HG03039 (cell line): ENCODE measurements around the gene SMCO1.
"Not testable (repeated sequence)": the region's sequence is repeated elsewhere in the genome, so short reads cannot be mapped to it uniquely, and the experiment has no call there.

Source experiments
- ATAC-seq: cut with Tn5 transposase; IDR thresholded peaks from one replicate; pipeline ENCODE4 v1.9.1; 2021; ENCODE audit warnings: mild to moderate bottlenecking, moderate library complexity; ENCODE audit not compliant: unreplicated experiment

SMCO1 gene

GRCh38 chr3:196523841-196524240 is 8.7 kb upstream of the SMCO1 start:
- ATAC-seq = no peak

- not testable (repeated sequence) for ATAC-seq
Observed at GRCh38 chr3:196521291-196521690, 6.1 kb upstream of the SMCO1 start.

DNA sequence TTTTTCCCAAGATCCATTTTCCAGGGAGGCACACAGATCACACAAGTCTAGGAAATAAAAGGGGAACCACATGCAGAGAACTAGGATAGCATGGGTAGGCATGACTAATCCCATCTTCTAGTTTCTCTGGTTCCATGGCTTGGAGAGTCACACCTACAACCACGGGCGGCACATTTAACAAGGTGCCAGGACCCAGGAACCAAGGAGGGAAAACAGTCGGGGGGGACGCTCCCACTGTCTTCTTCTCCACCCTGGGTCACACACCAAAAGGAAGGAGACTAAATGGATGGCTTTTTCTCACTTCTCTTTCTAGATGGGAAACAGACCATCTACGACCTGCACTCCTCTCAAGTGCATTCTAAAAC is 4.6 kb upstream of the SMCO1 start:
- ATAC-seq = no peak

DNA sequence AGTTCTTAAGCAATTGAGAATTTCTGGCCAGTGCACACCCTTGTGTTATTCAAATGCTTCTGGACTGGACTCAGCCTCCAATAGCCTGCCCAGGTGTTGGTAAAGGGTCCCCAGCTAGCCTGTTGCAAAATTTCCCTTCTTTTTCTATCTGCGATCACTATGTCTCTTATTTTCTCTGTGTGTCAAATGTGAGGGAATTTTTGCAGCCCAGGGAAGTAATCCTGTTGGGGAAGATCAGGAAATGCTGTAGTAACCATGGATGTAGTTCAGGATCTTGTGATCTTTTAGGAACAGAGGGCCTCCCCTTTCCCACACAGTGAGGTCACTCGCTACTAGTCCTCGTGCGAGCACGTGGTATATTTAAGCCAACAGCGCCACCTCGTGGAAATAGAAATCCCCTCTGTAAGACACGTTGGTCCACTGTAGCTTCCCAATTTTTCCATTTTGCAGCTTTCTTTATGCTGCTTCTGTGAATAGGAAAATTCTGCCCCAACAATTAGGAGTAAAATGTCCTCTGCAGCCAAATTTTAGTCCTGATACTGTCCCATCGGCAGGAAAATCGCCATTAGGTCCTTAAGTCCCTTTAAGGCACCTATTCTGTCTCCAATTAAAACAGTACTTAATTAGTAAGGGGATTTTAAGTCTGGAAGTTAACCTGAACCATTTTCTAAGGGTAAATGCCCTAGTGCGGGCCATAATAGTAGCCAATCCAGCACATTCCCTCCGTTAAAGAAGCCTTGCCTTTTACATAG is 4.0 kb upstream of the SMCO1 start:
- no peak for ATAC-seq

DNA sequence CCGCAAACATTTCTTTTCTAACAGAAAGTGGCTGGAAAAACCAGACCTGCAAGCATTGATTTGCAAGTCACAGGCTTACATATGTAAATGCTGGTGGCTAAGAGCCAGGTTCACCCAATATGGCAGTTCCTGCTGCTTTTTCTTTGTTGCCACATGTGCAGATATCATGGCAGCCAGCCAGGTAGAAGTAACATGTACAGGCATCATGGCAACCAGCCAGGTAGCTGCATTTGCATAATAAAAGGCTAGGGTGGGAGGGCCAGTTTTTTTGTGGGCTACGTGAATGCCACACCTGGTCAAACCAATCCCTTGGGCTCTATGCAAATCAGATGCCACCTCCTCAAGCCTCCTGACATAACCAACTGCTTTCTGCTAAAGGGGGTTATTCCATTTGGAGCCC is 2.8 kb upstream of the SMCO1 start:
- ATAC-seq = no peak

DNA sequence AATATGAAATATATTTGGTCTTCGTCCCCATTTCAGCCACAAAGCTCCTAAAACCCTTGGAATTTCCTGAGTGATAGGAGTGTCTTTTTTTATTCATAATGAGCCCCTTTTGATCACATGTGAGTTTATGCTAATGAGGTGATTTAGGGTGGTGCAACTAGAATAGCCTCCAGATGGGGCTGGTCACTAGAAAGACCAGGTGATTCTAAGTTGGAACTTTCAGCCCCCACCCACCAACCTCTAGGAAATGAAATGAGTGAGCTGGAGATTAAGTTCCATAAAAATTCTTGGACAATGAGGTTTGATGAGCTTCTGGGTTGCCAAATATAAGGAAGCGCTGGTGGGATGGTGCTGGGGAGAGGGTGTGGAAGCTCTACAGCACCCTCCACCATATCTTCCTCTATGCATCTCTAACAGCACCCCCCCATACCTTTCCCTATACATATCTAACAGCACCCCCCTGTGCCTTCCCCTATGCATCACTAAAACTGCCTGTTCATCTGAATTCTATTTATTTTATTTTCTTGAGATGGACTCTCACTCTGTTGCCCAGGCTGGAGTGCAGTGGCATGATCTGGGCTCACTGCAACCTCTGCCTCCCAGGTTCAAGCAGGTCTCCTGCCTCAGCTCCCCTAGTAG is 2.1 kb upstream of the SMCO1 start:
- ATAC-seq = no peak

DNA sequence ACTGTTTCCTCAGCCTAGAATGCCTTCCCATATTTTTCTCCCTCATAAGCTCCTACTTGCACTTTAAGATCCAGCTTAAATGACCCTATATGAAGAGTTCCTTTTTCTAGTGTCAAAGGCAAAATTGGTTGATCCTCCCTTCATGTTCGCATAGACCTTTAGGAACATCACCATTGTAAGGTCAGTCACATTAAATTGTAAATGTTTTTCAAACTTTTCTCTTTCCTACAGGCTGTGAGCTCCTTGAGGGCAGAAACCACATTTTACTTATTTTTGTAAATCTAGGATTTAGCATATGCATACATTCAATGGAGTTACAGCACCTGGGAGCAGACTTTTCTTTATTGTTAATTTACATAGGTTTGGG is 813 bp downstream of the SMCO1 start:
- no peak for ATAC-seq

DNA sequence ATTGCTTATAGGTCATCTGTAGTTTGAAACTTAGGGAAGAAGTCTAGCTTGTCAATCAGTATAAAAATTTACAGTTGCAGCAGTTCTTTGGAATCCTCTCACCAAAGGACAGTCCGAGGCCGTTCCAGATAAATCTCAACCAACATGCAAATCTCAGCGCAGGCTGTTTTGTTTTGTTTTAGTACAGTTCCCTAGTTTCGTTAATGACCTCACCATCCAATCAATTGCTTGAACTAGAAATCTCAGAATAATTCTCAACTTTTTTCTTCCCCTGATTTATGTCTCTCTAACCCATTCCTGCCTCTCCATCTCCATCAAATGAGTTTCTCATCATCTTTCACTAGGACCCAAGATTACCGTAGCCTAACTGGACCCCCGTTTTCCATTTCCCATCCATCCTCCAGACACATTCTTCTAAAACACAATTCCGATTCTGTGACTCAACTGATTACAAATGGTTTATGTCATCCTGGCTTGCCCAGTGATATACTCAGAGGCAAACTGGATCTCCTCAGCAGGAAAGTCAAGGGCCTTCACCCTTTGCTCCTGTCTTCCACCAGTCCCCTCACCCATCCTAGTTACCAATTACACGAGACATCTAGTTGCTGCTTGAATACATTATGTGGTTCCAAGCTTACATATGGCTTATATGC is 1.3 kb downstream of the SMCO1 start:
- no peak for ATAC-seq

DNA sequence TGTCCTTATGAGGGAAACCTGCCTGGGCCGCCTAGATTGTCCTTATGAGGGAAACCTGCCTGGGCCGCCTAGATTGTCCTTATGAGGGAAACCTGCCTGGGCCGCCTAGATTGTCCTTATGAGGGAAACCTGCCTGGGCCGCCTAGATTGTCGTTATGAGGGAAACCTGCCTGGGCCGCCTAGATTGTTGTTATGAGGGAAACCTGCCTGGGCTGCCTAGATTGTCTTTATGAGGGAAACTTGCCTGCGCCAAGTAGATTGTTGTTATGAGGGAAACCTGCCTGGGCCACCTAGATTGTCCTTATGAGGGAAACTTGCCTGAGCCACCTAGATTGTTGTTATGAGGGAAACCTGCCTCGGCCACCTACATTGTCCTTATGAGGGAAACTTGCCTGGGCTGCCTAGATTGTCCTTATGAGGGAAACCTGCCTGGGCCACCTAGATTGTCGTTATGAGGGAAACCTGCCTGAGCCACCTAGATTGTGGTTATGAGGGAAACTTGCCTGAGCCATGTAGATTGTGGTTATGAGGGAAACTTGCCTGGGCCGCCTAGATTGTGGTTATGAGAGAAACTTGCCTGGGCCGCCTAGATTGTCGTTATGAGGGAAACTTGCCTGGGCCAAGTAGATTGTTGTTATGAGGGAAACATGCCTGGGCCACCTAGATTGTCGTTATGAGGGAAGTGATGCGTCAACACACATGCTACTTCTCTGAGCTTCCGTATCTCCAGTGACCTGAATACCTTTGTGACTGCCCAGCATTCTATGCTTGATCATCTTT is 3.3 kb downstream of the SMCO1 start:
- ATAC-seq = not testable (repeated sequence)

- not testable (repeated sequence) for ATAC-seq
Observed at GRCh38 chr3:196511108-196511507, 4.0 kb downstream of the SMCO1 start.

DNA sequence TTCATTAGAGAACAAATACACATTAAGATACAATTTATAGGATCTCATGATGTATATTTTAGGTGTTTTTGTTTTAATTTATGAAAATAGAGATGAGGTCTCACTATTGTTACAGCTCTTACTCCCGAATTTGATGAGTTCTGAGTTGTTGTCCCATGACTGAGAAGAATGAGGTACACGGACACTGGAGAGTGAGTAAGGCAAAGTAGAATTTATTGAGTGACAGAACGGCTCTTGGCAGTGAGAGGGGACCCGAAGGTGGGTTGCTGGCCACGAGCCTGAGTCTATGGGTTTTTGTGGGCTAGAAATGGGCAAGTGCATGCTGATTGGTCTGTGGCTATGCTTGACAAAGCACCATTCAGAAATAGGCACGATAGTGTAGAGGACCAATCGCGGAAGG is 8.5 kb downstream of the SMCO1 start:
- no peak for ATAC-seq

DNA sequence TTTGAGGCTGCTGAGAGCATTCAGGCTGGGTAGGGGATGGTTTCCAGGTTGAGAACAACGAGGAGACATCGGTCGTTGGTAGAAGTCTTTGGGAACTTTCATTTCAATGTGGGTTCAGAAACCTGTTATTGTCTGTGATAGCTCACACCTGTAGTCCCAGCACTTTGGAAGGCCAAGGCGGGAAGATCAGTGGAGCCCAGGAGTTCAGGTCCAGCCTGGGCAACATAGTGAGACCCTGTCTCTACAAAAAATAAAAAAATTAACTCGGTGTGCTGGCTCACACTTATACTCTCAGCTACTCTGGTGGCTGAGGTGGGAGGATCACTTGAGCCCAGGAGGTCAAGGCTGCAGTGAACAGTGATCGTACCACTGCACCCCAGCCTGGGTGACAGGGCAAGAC is 10.6 kb downstream of the SMCO1 start:
- no peak for ATAC-seq

DNA sequence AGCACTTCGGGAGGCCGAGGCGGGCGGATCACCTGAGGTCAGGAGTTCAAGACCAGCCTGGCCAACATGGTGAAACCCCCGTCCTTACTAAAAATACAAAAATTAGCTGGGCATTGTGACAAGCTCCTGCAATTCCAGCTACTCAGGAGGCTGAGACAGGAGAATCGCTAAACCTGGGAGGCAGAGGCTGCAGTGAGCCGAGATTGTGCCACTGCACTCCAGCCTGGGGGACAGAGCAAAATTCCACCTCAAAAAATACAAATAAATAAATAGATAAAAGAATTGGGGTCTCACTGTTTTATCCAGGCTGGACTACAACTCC is 11.1 kb downstream of the SMCO1 start:
- ATAC-seq = not testable (repeated sequence)

- ATAC-seq = peak; percentile 69
Observed at GRCh38 chr3:196503196-196504076, 11.7 kb downstream of the SMCO1 start, which contains the start of gene RNF168. Gene RNF168 (minus strand): TSS chr3:196503768. CDS start chr3:196503173, 595 bp downstream.

DNA sequence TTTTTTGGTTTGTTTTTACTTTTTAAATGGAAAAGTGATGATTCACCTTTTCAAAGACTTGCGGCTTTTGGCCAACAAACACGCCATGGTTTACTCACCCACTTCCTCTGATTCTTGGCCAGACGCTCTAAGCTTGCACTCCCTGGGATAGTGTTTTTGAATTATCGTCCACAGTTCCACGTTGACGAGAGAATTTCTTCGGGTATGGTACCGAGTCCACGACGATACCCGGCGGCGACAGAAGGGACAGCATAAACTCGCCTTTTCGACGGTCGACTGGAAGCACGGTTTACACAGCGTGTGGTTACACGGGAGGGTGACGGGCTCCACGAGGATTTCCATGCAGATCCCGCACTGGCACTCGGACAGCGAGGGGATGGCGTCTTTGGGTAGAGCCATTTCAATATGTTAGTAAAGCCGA is 12.4 kb downstream of the SMCO1 start:
- ATAC-seq = peak; percentile 13

DNA sequence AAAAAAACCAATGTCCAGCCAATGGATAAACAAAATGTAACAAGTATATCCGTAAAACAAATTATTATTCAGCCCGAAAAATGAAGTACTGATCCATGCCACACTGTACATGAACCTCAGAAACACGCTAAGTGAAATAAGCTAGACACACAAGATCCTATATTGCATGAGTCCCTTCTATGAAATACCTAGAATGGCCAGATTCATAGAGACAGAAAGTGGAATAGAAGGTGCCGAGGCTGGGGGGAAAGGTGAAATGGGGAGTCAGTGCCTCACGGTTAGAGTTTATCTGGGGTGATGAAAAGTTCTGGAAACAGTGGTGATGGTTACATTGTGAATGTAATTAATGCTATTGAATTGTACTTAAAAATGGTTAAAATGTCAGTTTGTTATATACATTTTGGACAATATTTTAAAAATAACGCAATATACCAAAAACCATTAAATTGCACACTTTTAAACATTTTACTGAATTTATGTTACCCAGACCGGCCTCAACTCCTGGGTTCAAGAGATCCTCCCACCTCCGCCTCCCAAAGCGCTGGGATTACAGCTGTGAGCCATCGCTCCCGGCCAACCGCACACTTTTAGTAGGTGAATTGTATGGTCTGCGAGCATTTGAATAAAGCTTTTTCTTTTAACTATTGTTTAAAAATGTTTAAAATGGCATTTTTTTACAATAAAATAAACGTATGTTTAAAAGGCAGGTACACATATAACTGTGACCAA is 13.7 kb downstream of the SMCO1 start:
- ATAC-seq = no peak

GRCh38 chr3:196499807-196500524 is 15.2 kb downstream of the SMCO1 start:
- ATAC-seq = no peak

DNA sequence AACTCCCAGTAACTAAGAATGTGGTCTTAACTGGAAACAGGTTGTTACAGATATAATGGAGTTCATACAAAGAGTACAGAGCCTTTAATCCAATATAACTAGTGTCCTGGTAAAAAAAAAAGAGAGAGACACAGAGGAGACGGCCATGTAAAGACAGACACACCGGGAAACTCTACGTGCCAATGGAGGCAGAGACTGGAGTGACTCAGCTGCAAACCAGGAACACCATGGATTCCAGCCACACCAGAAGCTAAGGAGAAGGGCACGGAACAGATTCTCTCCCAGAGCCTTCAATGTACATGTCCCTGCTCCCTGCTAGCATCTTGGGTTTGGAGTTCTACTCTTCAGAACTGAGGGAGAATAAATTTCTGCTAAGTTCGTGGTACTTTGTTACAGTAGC is 16.1 kb downstream of the SMCO1 start:
- no peak for ATAC-seq

GRCh38 chr3:196498297-196498696 is 16.8 kb downstream of the SMCO1 start:
- ATAC-seq = no peak
